Gastrocnemius medialis (tissue), 4 donors: ENCODE results near the gene PAPSS1.

Experiments used
- CTCF ChIP-seq, 5 experiments: fragments of 450-650 bp in 3 of 5; fragments of 200-600 bp in 2 of 5; sonication (generic) in 2 of 5; IDR thresholded peaks in 4 of 5; conservative IDR thresholded peaks in 1 of 5; 1 replicate in 4 of 5; 2 replicates in 1 of 5; pipeline ENCODE4 v1.5.1; 2016 to 2019; ENCODE audit warnings: antibody characterized with exemption in 5 of 5, mild to moderate bottlenecking in 3 of 5, moderate library complexity in 3 of 5
- POLR2A ChIP-seq, 2 donors: fragments of 450-650 bp; IDR thresholded peaks; one replicate each; pipeline ENCODE4 v1.6.1; 2017; ENCODE audit warnings: antibody characterized with exemption in 2 of 2, mild to moderate bottlenecking in 2 of 2, moderate library complexity in 2 of 2

- TF ChIP-seq POLR2A (IDR thresholded peaks at IDR 0.05) (no peak), CTCF (IDR thresholded peaks at IDR 0.05 in 4 of 5, conservative IDR thresholded peaks at IDR 0.05 in 1 of 5) (no peak)
Measured at GRCh38 chr4:107665001-107665400, 55.0 kb downstream of the PAPSS1 start.
